Prostate gland (tissue), 2 donors: ENCODE data around the gene ASF1A. TPM values are rescaled to one million over a fixed set of nuclear protein-coding genes. Genes with fewer than 3 reads are reported as not detected.

ENCODE experiments used
- DNase-seq: peaks from one replicate; pipeline ENCODE4 v3.0.0-alpha.2; 2019; ENCODE audit warnings: low spot score
- H3K27ac ChIP-seq, 2 donors: fragments of 200-600 bp; sonication (generic); 2 replicates each; pipeline ENCODE4 v1.5.1; 2017 to 2019
- H3K27me3 ChIP-seq: fragments of 200-600 bp; sonication (generic); replicated peaks from 2 replicates; pipeline ENCODE4 v1.5.1; 2019; ENCODE audit not compliant: insufficient read depth
- H3K36me3 ChIP-seq, 2 donors: fragments of 200-600 bp; sonication (generic); 1 replicate in 1 of 2; 2 replicates in 1 of 2; pipeline versions ENCODE4 v1.5.1 to v1.8.1; 2017 to 2019
- H3K4me1 ChIP-seq: fragments of 200-600 bp; sonication (generic); replicated peaks from 2 replicates; pipeline ENCODE4 v1.5.1; 2019
- H3K4me3 ChIP-seq, 2 donors: fragments of 200-600 bp; sonication (generic); 2 replicates each; pipeline ENCODE4 v1.5.1; 2017 to 2019
- H3K9me3 ChIP-seq: fragments of 200-600 bp; sonication (generic); 2 replicates; pipeline ENCODE4 v1.5.1; 2017
- POLR2A ChIP-seq: fragments of 450-650 bp; IDR thresholded peaks from one replicate; pipeline ENCODE4 v1.6.1; 2016; ENCODE audit warnings: antibody characterized with exemption, mild to moderate bottlenecking
- POLR2AphosphoS5 ChIP-seq: sonication (generic); formaldehyde crosslinking; IDR thresholded peaks from one replicate; pipeline ENCODE4 v1.6.1; 2017; ENCODE audit warnings: antibody characterized with exemption
- WGBS: methylation state at CpG from one replicate; pipeline ENCODE4 v1.1.5; 2018; 5-methylcytosine and 5-hydroxymethylcytosine counted together
- intact Hi-C: fragments of 100-400 bp; cut with DNase I; formaldehyde crosslinking; loops from one replicate; pipeline ENCODE4 v1.14.2; 2022
- total RNA-seq, 2 donors: library from RNA; depleted of rRNA; stranded (reverse); fragments of >200 nt; gene quantifications; one replicate each; pipeline ENCODE4 v1.1.0, GENCODE V29; 2016
- TF ChIP-seq, protein P1 (sequence below), 4 experiments: fragments of 200-600 bp in 2 of 4; fragments of 450-650 bp in 2 of 4; sonication (generic) in 2 of 4; IDR thresholded peaks; 1 replicate in 3 of 4; 2 replicates in 1 of 4; pipeline ENCODE4 v1.5.1; 2016 to 2019; ENCODE audit warnings: antibody characterized with exemption in 4 of 4, mild to moderate bottlenecking in 2 of 4, moderate library complexity in 2 of 4

ASF1A gene
- total RNA-seq, 2 donors from 2014 or later: 12.5 to 15.6 TPM

DNA sequence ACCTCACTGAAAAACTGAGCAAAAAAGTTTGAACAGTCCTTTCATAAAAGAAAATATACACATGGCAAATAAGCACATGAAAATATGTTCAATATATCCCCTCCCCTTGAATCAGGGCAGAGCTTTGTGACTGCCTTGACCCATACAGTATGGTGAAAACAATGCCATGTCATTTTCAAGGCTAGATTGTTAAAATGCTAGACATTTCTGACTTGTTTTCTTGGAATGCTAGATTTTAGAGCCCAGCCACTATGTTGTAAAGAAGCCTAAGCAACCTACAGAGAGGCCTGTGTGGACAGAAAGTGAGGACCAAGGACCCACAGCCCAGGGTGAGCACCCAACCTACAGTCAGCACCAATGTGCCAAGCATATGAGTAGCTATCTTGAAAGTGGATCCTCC lies 17.1 kb upstream of the ASF1A start:
- no peaks in the 10 kb centered on the region for H3K4me1 ChIP-seq
- no peaks in the 10 kb centered on the region for H3K27me3 ChIP-seq
- H3K9me3 ChIP-seq: no peaks in the 10 kb centered on the region
- intact Hi-C loops: no loop called here
- no peak overlapping the region for H3K27ac ChIP-seq
- DNase-seq: no peak
- TF ChIP-seq POLR2AphosphoS5 (no peak), POLR2A (no peak)
- TF ChIP-seq, protein P1, sequence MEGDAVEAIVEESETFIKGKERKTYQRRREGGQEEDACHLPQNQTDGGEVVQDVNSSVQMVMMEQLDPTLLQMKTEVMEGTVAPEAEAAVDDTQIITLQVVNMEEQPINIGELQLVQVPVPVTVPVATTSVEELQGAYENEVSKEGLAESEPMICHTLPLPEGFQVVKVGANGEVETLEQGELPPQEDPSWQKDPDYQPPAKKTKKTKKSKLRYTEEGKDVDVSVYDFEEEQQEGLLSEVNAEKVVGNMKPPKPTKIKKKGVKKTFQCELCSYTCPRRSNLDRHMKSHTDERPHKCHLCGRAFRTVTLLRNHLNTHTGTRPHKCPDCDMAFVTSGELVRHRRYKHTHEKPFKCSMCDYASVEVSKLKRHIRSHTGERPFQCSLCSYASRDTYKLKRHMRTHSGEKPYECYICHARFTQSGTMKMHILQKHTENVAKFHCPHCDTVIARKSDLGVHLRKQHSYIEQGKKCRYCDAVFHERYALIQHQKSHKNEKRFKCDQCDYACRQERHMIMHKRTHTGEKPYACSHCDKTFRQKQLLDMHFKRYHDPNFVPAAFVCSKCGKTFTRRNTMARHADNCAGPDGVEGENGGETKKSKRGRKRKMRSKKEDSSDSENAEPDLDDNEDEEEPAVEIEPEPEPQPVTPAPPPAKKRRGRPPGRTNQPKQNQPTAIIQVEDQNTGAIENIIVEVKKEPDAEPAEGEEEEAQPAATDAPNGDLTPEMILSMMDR (IDR thresholded peaks at IDR 0.05): no peak
- no peaks in the 10 kb centered on the region for H3K36me3 ChIP-seq
- H3K4me3 ChIP-seq: no peak overlapping the region

DNA sequence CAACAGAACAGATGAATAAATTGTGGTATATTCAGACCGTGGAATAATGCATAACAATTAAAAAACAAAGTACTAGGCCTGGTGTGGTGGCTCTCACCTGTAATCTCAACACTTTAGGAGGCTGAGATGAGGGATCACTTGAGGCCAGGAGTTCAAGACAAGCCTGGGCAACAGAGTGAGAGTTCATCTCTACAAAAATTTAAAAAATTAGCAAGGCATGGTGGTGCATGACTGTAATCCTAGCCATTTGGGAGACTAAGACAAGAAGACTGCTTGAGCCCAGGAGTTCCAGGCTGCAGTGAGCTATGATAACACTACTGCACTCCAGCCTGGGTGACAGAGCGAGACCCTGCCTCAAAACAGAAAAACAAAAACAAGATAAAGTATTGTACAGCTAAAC lies 16.1 kb upstream of the ASF1A start:
- no peaks in the 10 kb centered on the region for H3K36me3 ChIP-seq
- H3K27me3 ChIP-seq: no peaks in the 10 kb centered on the region
- DNase-seq: no peak
- intact Hi-C loops: no loop called here
- no peak overlapping the region for H3K4me3 ChIP-seq
- H3K4me1 ChIP-seq: no peaks in the 10 kb centered on the region
- no peak overlapping the region for H3K27ac ChIP-seq
- TF ChIP-seq, protein P1 (IDR thresholded peaks at IDR 0.05): no peak
- TF ChIP-seq POLR2AphosphoS5: no peak
- TF ChIP-seq POLR2A: no peak
- 94% methylated on average over 2 of the region's 2 CpGs for WGBS
- H3K9me3 ChIP-seq: no peaks in the 10 kb centered on the region

DNA sequence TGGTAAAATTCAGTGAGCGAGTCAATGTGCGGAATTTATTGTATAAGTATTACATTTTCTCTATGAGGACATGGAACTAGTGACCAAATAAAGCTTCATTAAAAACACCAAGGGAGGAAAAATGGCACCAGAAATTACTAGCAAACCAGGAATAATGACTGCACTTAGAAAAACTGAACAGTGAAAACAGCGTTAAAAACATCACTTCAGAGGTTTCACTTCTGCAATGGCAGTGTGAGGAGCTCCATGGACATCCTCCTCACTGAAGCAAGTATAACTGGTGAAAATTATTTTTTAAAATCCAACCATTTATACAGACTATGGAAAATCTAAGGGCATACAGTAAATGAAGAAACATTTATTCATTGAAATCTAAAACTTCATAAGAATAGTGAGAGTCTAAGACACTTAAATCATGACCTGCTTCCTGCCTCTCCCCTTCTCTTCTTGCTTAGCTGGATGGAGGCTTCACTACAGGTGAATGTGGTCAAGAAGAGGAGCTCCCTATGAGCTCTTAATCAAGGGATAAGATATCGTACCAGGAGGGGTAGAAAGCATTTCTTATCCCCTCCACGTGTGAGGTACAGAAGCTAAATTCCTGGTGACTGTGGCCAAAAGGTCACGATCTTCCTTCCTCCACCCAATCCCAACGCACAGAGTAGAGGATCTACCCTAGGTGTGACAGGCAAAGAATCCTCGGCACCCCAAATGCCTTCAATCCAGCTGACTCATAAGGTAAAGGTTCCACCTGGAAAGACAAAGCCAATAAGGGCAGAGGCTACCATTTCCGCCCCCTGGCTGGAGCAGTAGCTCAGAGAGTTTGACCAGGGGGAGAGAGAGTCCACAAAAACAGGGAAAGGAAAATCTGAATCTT lies 12.3 kb upstream of the ASF1A start:
- H3K9me3 ChIP-seq: no peaks in the 10 kb centered on the region
- no peaks in the 10 kb centered on the region for H3K27me3 ChIP-seq
- H3K4me3 ChIP-seq: no peak overlapping the region
- H3K36me3 ChIP-seq: no peaks in the 10 kb centered on the region
- no peak overlapping the region for H3K27ac ChIP-seq
- TF ChIP-seq, protein P1 (IDR thresholded peaks at IDR 0.05): no peak
- TF ChIP-seq POLR2A (no peak), POLR2AphosphoS5 (no peak)
- DNase-seq: no peak
- intact Hi-C loops: no loop called here
- no peaks in the 10 kb centered on the region for H3K4me1 ChIP-seq
- WGBS: 89% methylated on average over 9 of the region's 9 CpGs

DNA sequence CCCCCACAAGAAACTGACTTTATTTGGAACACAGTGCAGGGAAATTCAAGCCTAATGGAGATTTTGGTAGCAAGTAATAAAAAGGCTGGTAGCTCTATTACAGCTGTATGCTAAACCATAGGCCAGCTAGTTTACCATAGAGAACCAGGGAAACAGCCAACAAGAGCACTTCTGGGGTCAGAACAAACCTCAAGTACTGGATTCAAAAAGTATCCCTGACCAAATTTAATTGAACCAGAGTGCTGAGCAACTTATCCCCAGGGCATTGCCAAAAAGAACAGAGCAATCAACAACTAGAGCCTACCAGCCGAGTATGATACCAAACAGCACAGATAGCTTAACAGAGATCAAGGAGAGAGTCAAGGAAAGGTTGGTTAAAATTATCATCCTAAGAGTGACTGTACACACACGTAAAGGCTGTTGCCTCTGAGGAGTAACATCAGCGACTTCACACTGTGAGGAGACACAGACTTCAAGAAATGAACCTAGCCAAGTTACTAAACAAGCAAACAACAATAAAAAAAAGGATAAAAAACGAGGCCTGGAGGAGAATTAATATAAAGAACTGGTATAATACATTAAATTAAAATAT lies 11.5 kb upstream of the ASF1A start:
- no peak for TF ChIP-seq POLR2A
- no peak for TF ChIP-seq POLR2AphosphoS5
- TF ChIP-seq, protein P1 (IDR thresholded peaks at IDR 0.05): no peak
- intact Hi-C loops: no loop called here
- no peak overlapping the region for H3K27ac ChIP-seq
- H3K4me3 ChIP-seq: no peak overlapping the region
- H3K4me1 ChIP-seq: no peaks in the 10 kb centered on the region
- DNase-seq: no peak
- WGBS: 90% methylated on average over 4 of the region's 4 CpGs
- no peaks in the 10 kb centered on the region for H3K27me3 ChIP-seq
- H3K36me3 ChIP-seq: no peaks in the 10 kb centered on the region
- no peaks in the 10 kb centered on the region for H3K9me3 ChIP-seq

DNA sequence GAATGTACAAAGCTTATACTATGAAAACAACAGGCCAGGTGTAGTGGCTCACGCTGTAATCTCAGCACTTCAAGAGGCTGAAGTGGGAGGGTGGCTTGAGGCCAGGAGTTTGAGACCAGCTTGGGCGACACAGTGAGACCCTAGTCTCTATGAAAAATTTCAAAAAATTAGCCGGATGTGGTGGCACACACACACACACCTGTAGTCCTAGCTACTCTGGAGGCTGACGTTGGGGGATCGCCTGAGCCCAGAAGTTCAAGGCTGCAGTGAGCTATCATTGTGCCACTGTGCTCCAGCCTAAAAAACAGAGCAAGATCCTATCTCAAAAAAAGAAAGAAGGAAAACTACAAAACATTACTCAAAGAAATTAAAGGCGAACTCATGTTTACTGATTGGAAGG lies 7.3 kb upstream of the ASF1A start:
- intact Hi-C loops: no loop called here
- no peak for DNase-seq
- H3K9me3 ChIP-seq: no peaks in the 10 kb centered on the region
- no peaks in the 10 kb centered on the region for H3K27me3 ChIP-seq
- no peaks in the 10 kb centered on the region for H3K36me3 ChIP-seq
- no peak for TF ChIP-seq POLR2AphosphoS5
- no peak for TF ChIP-seq POLR2A
- TF ChIP-seq, protein P1 (IDR thresholded peaks at IDR 0.05): no peak
- WGBS: 90% methylated on average over 6 of the region's 6 CpGs
- no peaks in the 10 kb centered on the region for H3K4me1 ChIP-seq
- no peak overlapping the region for H3K4me3 ChIP-seq
- no peak overlapping the region for H3K27ac ChIP-seq
